Right lobe of liver (tissue), 6 donors: Measurements from ENCODE around the gene VDAC1. TPM values are rescaled to one million over a fixed set of nuclear protein-coding genes. Genes with fewer than 3 reads are reported as not detected.

Source experiments
- ATAC-seq, 4 donors: fragments of 200-7000 bp; cut with Tn5 transposase; one replicate each; pipeline ENCODE4 v1.9.1; 2020; ENCODE audit warnings: mild to moderate bottlenecking in 4 of 4, moderate library complexity in 4 of 4
- DNase-seq, 3 donors: peaks; one replicate each; pipeline ENCODE4 v3.0.0-alpha.2; 2020
- H3K27ac ChIP-seq, 3 donors: fragments of 200-600 bp; one replicate each; pipeline ENCODE4 v1.8.0; 2022
- H3K27me3 ChIP-seq, 2 donors: fragments of 200-600 bp; one replicate each; pipeline ENCODE4 v1.8.0; 2022
- H3K36me3 ChIP-seq, 4 donors: fragments of 200-600 bp; sonication (generic) in 1 of 4; one replicate each; pipeline versions ENCODE4 v1.5.1 to v1.8.0; 2017 to 2022; ENCODE audit warnings: control low read depth in 1 of 4
- H3K4me1 ChIP-seq, 4 donors: fragments of 200-600 bp; sonication (generic) in 1 of 4; one replicate each; pipeline versions ENCODE4 v1.5.1 to v1.8.0; 2017 to 2022; ENCODE audit warnings: control low read depth in 1 of 4
- H3K4me3 ChIP-seq, 3 donors: fragments of 200-600 bp; one replicate each; pipeline ENCODE4 v1.8.0; 2022
- H3K9me3 ChIP-seq, 4 donors: fragments of 200-600 bp; sonication (generic) in 1 of 4; one replicate each; pipeline versions ENCODE4 v1.5.1 to v1.8.0; 2017 to 2022; ENCODE audit warnings: control low read depth in 1 of 4
- CTCF ChIP-seq, 4 donors: fragments of 200-600 bp in 3 of 4; fragments of 450-650 bp in 1 of 4; IDR thresholded peaks; one replicate each; pipeline versions ENCODE4 v1.5.1 to v1.8.0; 2016 to 2022; ENCODE audit warnings: antibody characterized with exemption in 4 of 4, mild to moderate bottlenecking in 2 of 4
- POLR2A ChIP-seq: fragments of 450-650 bp; IDR thresholded peaks from one replicate; pipeline ENCODE4 v1.6.1; 2017; ENCODE audit warnings: antibody characterized with exemption, mild to moderate bottlenecking
- WGBS: methylation state at CpG from one replicate; pipeline ENCODE4 v1.1.6; 2018; ENCODE audit warnings: low coverage, low lambda C conversion rate; ENCODE audit not compliant: insufficient coverage; ENCODE audit errors: missing lambda C conversion rate; 5-methylcytosine and 5-hydroxymethylcytosine counted together
- intact Hi-C, 2 donors: fragments of 100-400 bp; cut with DNase I; formaldehyde crosslinking; loops; one replicate each; pipeline versions ENCODE4 v1.11.2 to v1.14.1; 2022
- total RNA-seq, 6 experiments: library from RNA; depleted of rRNA in 2 of 6; stranded (reverse); fragments of >200 nt in 2 of 6; fragmentation: NEBNext Ultra II Directional in 3 of 6; extraction: Animal tissue kit (Norgen Biotek cat#: 25700) in 3 of 6; gene quantifications; one replicate each; pipeline versions ENCODE4 v1.1.0 to v1.2.4, GENCODE V29; 2016 to 2023
- donor health status: DM: no; HTN: yes; CAD: no.
- donor health status: DM: no; HTN: no; CAD: no.
- donor health status: DM: no; HTN: no; CAD: no.
- donor health status: DM: no; HTN: yes; CAD: no.
- donor health status: DM: no; HTN: yes; CAD: no.

The VDAC1 gene
- total RNA-seq, 6 experiments from 2014 or later, result 101 to 209 (median 128) TPM

GRCh38 chr5:134008266-134008749 lies 3.5 kb upstream of the VDAC1 start:
- no peak for DNase-seq
- Histone ChIP-seq H3K27me3 (no peaks in the 10 kb centered on the region), H3K9me3 (no peaks in the 10 kb centered on the region), H3K36me3 (no peaks in the 10 kb centered on the region), H3K27ac (no peak overlapping the region), H3K4me1 (peaks cover 0 to 11% (median 5%) of the 10 kb centered on the region in 4 donors), H3K4me3 (no peak overlapping the region)
- no peak for ATAC-seq
- 83% methylated on average over 2 of the region's 2 CpGs for WGBS
- TF ChIP-seq CTCF (IDR thresholded peaks at IDR 0.05), result no peak
- no peak for TF ChIP-seq POLR2A
- intact Hi-C loops, result no loop called here

- DNase-seq (no peak), ATAC-seq (no peak)
- Histone ChIP-seq H3K36me3 (no peaks in the 10 kb centered on the region), H3K27me3 (no peaks in the 10 kb centered on the region), H3K4me1 (peaks cover 0 to 17% (median 10%) of the 10 kb centered on the region in 4 donors), H3K4me3 (no peak overlapping the region), H3K27ac (no peak overlapping the region), H3K9me3 (no peaks in the 10 kb centered on the region)
- TF ChIP-seq POLR2A, result no peak
- TF ChIP-seq CTCF (IDR thresholded peaks at IDR 0.05), result no peak
- intact Hi-C loops, result no loop called here
- WGBS, result no CpG with 5 or more reads among the region's 14 CpGs
Observed at GRCh38 chr5:134007581-134008265, 2.9 kb upstream of the VDAC1 start.

GRCh38 chr5:134006115-134006514 lies 1.3 kb upstream of the VDAC1 start:
- intact Hi-C loops, result no loop called here
- Histone ChIP-seq H3K36me3 (no peaks in the 10 kb centered on the region), H3K27me3 (no peaks in the 10 kb centered on the region), H3K4me1 (peaks cover 0 to 31% (median 15%) of the 10 kb centered on the region in 4 donors), H3K27ac (peak overlapping the region; percentile 97 to 98 (median 97)), H3K4me3 (peak overlapping the region in 2 of 3 donors; percentile 83 to 95), H3K9me3 (no peaks in the 10 kb centered on the region)
- no peak for TF ChIP-seq CTCF (IDR thresholded peaks at IDR 0.05)
- TF ChIP-seq POLR2A, result no peak
- DNase-seq (no peak), ATAC-seq (no peak)
- no CpG with 5 or more reads among the region's 13 CpGs for WGBS

GRCh38 chr5:134005417-134006061 lies 764 bp upstream of the VDAC1 start:
- DNase-seq, result peak; percentile 54 to 63 (median 57)
- Histone ChIP-seq H3K27ac (peak overlapping the region; percentile 97 to 98 (median 97)), H3K4me1 (peaks cover 0 to 36% (median 18%) of the 10 kb centered on the region in 4 donors), H3K27me3 (no peaks in the 10 kb centered on the region), H3K4me3 (peak overlapping the region; percentile 83 to 95 (median 89)), H3K9me3 (no peaks in the 10 kb centered on the region), H3K36me3 (no peaks in the 10 kb centered on the region)
- ATAC-seq, result peak; percentile 13 to 47 (median 26)
- no peak for TF ChIP-seq POLR2A
- TF ChIP-seq CTCF (IDR thresholded peaks at IDR 0.05), result no peak
- intact Hi-C loops, result no loop called here
- WGBS, result 21% methylated on average over 22 of the region's 40 CpGs
